GM12801 (cell line): Measurements from ENCODE around the gene ITFG2.

ENCODE experiments used
- TF ChIP-seq, protein P1 (sequence below): IDR thresholded peaks from one replicate; pipeline ENCODE4 v1.5.1; 2011; ENCODE audit warnings: control low read depth; ENCODE audit not compliant: insufficient read length; ENCODE audit errors: extremely low read depth

The ITFG2 gene

DNA sequence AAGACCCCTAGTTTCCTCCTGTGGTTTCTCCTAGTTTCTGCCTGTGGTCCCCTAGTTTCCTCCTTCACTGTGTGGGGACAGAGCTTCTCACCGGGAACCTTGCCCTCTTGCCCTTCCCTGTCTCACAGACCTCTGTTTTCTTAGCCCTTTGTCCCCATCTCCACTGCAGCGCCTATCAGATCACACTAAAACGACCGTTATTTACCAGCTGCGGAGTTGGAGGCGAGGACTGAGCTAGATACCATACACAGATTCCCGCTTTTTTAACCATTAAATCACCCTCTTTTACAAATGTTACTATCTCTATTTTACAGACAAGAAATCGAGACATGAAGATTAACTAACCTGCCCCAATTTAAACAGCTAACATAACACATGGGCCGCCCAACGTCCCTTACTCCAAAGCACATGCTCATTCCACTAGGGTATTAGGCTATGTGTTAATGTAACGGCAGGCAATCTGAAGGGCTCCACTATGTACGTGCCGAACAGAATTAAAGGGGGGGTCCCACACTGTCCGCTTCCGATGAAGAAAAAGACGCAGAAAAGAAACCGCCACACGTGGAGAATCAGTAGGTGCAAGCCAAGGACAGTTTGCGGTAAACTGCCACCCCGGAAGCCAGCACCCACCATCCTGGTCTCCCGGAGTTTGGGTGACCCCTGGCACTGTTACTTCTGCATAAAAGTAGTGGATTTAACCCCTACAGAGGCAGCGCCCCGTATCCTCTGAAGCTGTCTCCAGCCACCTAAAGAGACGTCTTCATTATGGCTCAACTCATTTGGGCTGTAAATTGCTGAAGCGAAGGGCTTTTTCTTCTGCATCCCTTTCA is 19.6 kb upstream of the ITFG2 start:
- TF ChIP-seq, protein P1, sequence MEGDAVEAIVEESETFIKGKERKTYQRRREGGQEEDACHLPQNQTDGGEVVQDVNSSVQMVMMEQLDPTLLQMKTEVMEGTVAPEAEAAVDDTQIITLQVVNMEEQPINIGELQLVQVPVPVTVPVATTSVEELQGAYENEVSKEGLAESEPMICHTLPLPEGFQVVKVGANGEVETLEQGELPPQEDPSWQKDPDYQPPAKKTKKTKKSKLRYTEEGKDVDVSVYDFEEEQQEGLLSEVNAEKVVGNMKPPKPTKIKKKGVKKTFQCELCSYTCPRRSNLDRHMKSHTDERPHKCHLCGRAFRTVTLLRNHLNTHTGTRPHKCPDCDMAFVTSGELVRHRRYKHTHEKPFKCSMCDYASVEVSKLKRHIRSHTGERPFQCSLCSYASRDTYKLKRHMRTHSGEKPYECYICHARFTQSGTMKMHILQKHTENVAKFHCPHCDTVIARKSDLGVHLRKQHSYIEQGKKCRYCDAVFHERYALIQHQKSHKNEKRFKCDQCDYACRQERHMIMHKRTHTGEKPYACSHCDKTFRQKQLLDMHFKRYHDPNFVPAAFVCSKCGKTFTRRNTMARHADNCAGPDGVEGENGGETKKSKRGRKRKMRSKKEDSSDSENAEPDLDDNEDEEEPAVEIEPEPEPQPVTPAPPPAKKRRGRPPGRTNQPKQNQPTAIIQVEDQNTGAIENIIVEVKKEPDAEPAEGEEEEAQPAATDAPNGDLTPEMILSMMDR, result no peak

DNA sequence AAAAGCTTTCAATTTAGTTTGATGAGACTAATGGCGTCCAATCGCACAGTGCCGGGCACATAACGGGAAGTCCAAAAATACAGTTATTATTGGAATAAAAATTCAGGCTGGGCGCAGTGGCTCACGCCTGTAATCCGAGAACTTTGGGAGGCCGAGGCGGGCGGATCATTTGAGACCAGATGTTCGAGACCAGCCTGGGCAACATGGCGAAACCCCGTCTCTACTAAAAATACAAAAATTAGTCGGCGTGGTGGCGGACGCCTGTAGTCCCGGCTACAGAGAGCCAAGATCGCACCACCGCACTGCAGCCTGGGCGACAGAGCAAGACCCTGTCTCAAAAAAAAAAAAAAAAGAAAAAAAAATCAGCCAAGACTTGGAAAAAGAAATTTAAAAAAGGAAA is 18.9 kb upstream of the ITFG2 start:
- TF ChIP-seq, protein P1, result no peak

DNA sequence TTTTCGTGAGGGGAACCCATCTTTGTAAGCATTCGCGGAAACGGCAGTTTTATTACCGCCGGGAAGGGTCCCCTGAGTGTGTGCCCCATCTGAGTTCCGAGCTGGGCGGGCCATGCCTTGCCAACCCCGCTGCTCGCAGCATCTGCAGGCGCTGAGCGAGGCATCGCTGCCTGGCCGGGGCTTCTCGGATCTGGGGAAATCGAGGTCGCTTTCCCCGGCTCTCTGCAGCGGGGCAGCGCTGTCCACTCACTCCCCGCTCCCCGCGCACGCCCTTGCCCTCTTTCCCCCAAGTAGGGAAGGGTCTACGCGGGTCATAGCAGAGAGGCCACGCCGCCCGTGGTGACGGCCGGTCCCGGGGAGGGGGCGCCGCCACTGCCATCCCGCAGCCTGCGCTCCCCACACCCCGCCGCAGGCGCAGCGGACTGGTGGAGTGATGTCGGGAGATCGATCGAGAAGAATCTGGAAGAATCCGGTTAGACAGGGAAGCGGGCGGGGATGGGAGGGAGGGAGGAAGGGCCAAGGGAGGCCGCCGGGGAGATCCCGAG is 18.2 kb upstream of the ITFG2 start:
- TF ChIP-seq, protein P1, result no peak

DNA sequence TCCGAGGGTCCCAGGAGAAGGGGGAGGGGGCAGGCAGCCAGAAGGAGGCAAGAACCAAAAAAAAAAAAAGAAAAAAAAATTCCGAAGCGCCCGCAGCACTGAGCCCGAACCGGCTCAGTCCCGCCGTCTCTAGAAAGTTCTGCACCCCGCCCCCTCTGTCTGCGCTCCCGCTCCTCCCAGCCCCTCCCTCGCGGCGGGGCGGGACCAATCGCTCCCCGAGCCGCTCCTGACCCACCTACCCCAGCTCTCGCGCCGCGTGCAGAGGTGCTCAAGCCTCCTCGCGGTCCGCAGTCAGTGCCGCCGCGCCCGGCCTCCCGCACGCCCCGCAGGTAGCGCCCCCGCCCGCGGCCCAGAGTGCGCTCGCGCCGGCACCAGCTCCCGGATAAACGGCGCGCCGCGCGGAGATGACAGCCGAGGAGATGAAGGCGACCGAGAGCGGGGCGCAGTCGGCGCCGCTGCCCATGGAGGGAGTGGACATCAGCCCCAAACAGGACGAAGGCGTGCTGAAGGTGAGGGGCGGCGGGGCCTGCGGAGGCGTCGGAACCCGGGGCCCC is 17.7 kb upstream of the ITFG2 start, which contains the start of gene FKBP4:
TSS of gene FKBP4 (plus strand) at position 235 of the 554 bp plus-strand sequence. CDS start at position 405, 170 bp downstream.
- TF ChIP-seq, protein P1, result no peak

DNA sequence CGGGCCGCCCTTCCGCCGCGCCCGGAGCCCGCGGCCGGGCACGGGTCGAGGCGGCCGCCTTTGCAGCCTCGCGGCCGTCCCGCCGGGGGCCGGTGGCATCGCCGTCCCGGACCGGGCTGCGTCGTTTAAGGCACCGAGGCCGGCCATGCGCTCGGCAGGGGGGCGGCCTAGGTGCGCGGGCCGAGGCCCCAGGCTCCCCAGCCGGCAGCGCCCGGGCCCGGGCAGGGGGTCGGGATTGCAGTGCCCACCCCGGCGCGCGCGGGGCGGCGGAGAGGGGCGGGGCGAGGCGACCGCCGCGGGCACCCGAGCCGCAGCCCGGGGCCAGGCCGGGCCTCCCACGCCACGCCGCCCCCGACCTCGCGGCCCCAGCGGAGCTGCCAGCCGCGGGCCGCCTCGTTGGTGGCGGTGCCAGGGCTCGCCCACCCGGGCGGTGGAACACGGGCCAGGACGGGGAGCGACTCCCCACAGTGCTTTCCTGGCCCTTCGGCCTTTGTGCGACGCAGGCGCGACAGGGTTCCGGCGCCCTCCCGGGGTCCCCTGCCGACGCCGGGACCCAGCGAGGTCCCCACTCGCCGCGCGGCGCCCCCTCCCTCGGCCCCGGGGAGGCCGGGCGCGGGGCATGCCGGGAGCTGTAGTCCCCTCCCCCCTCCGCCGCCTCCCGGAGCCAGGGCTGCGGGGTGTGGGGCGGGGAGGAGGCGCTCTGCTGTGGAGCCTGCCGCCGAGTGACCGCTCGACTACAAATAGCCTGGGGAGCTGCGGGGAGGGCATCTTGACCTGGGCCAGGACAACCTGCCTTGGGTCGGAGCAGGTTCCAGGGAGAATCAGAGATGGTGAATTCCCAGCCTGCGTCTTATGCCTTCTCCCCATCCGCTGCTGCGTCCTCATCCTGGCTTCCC is 16.9 kb upstream of the ITFG2 start:
- TF ChIP-seq, protein P1, result no peak

DNA sequence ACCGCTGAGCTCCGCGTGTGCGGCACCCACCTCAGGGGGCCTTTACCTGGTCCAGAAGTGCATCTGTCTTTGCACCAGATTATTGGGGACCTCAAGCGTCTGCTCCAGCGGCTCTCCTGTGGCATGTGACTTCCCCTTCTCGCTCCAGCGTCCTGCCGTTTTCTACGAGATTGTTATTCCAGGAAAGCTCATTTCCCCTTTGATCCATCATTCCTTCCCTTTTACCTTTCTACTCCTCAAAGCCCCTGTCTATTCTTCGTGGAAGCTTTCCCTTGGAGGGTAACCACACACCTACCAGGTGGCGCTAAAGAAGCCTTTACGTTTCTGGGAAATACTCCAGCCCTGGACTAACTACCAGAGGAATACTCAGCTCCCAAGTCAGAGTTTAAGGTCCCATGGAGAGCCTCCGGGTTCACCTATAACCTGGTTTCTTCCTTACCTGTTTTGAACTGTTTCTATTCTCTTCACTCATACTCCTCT is 16.2 kb upstream of the ITFG2 start:
- TF ChIP-seq, protein P1, result no peak
